NOMO-1 (cell line): Measurements from ENCODE around the gene TYW1.
"Not testable (repeated sequence)": the region's sequence is repeated elsewhere in the genome, so short reads cannot be mapped to it uniquely, and the experiment has no call there.

Experiments used
- DNase-seq, 2 experiments: peaks; one replicate each; lab custom pipeline; 2025; ENCODE audit not compliant: unreplicated experiment in 2 of 2; lab: John Stamatoyannopoulos, UW

TYW1 gene, protein sequence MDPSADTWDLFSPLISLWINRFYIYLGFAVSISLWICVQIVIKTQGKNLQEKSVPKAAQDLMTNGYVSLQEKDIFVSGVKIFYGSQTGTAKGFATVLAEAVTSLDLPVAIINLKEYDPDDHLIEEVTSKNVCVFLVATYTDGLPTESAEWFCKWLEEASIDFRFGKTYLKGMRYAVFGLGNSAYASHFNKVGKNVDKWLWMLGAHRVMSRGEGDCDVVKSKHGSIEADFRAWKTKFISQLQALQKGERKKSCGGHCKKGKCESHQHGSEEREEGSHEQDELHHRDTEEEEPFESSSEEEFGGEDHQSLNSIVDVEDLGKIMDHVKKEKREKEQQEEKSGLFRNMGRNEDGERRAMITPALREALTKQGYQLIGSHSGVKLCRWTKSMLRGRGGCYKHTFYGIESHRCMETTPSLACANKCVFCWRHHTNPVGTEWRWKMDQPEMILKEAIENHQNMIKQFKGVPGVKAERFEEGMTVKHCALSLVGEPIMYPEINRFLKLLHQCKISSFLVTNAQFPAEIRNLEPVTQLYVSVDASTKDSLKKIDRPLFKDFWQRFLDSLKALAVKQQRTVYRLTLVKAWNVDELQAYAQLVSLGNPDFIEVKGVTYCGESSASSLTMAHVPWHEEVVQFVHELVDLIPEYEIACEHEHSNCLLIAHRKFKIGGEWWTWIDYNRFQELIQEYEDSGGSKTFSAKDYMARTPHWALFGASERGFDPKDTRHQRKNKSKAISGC

DNA sequence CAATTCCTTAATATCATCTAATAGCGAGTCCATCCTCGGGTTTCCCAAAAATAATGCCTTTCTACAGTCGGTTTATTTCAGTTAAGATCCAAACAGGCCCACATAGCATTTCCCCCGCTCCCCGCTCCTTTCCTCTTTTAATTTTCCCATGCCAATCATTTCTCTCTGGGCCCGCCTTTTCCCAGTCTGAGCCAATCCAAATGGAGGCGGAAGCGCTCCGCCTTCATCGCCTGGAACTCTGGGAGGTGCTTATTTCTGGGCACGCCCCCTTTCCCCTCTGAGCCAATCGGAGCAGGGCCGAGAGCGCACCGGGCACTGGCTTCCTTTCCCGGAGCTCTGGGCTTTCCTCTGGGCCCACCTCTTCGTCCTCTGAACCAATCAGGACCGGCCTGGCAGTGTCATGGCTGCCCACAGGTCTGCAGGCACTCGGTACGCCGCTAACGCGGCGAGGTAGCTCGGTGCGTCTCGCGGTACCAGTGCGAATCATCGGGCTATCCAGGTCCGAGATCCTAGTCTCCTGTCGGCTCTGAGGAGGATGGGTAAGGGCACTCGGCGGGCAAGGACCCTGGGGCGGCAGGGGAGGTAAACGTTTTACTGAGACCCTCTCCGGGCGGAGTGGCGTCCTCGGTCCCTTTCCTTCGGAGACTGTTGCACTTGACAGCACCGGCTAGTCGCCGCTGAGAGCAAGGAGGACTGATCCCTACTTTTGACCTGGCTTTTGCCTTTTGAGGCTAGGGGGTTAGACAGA, at the start of gene TYW1:
TYW1 (plus strand) TSS at position 390 of the 748 bp plus-strand sequence; CDS start at position 536, 146 bp downstream.
- peak; percentile 95 to 97 for DNase-seq

DNA sequence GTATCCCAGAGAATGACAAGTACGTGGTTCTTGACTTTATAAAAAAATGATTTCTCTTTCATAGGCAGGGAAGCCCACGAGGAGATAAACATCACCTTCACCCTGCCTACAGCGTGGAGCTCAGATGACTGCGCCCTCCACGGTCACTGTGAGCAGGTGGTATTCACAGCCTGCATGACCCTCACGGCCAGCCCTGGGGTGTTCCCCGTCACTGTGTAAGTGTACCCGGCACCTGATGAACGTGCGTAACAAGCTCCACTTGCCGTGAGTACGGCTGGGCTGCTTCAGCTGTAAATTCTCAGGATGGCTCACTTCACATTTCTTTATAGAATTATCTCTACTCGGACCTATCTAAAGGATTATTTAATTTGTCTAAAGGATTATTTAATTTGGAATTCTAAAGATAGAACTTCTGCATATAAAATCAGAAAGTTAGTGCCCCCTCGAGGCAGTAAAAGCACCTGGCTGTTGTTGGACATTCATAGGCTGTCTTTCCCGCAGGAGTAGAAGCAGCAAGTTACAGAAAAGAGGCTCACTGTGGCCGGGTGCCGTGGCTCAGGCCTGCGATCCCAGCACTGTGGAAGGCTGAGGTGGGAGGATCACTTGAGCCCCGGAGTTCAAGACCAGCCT, 48.0 kb upstream of the TYW1 start:
- DNase-seq = no peak

DNA sequence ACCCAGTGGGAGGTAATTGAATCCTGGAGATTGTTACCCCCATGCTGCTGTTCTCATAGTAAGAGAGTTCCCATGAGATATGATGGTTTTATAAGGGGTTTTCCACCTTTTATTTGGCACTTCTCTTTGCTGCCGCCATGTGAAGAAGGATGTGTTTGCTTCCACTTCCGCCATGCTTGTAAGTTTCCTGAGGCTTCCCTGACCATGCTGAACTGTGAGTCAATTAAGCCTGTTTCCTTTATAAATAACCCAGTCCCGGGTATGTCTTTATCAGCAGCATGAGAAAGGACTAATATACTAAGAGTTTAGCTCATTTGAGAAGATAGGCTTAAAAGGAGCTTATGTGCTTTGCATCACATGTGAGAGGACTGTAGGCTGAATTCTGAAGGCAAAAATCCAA, 46.3 kb upstream of the TYW1 start:
- DNase-seq = no peak

DNA sequence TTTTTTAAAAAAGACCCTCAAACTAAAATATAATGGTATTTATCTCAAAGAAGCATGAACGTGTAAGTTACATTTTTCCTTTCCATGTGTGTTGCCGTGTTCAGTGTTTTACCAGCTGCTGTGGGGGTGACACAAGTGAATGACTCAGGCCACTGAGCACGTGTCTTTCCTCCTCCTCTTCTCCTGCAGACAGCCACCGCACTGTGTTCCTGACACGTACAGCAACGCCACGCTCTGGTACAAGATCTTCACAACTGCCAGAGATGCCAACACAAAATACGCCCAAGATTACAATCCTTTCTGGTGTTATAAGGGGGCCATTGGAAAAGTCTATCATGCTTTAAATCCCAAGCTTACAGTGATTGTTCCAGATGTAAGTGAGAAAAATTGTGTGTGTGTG, 45.9 kb upstream of the TYW1 start:
- no peak for DNase-seq

DNA sequence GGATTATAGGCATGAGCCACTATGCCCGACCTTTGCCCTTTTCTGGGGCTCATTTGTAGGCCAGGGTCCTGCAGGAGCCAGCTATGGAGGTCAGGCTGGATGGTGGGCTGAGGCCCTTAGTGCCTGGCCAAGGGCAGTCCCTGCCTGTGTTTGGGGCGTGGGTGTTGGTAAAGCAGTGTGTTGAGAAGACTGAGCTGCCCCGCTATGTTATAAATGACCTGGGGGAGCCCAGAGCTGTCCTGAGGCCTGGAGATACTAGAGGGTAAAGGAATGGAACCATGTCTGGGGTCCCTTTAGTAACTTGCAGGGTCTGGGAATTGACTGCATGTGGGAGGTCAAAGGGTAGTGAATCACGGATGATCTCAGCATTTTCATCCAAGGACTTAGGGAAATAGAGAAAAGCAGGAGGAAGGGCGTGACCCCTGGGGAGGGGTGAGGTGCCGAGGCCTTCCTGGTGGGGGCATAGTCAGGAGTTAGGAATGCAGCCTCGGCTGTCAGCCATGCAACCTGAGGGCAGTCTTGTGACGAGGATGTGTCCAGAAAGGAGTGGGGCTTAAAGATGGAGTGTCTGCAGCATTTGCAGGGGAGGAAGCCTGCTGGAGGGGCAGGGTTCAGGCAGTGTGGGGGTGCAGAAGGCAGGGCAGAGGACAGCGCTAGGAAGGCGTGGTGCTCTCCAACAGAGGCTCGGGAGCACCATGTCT, 44.1 kb upstream of the TYW1 start:
- DNase-seq = no peak

DNA sequence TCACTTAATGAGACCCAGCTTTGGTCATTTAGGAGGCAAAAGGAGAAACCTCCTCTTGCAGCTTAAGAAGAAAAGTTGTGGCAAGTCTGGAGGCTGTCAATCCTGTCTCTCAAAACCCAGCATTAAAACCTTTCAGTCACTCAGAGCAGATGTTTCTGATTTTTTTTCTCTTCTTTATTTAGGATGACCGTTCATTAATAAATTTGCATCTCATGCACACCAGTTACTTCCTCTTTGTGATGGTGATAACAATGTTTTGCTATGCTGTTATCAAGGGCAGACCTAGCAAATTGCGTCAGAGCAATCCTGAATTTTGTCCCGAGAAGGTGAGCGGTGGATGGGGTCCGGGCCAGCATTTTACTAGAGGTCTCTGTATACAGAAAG, 43.6 kb upstream of the TYW1 start:
- no peak for DNase-seq

DNA sequence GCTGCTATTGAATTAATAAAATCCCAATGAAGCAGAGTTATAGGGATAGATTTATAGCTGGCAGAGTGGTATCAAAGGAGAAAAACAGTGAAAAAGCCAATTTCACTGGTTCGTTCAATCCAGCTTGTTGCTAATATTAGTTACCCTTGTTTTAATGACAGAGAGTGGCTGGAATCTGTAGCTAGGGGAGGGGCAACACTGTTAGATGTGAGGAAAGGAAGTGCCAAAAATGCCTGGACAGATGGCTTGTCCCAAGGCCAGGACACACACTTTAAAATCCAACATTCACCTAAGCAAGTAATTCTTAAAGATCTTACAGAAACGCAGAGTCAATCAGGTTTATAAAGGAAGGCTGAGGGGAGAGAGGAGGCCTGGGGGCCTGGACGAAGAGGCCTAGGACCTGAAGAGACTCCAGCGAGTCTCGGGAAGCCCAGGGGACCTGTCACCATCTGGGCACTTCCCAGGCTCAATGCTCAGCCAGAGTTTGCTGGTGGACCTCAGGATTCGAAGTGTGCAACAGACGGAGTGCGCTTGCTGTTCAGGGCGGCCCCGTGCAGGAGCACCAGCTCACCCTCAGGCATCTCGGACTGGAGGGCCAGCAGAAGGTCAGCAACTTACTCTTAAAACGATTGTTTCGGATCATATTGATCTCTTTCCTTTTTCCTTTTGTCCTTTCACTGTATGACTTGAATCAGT, 38.9 kb upstream of the TYW1 start:
- no peak for DNase-seq

DNA sequence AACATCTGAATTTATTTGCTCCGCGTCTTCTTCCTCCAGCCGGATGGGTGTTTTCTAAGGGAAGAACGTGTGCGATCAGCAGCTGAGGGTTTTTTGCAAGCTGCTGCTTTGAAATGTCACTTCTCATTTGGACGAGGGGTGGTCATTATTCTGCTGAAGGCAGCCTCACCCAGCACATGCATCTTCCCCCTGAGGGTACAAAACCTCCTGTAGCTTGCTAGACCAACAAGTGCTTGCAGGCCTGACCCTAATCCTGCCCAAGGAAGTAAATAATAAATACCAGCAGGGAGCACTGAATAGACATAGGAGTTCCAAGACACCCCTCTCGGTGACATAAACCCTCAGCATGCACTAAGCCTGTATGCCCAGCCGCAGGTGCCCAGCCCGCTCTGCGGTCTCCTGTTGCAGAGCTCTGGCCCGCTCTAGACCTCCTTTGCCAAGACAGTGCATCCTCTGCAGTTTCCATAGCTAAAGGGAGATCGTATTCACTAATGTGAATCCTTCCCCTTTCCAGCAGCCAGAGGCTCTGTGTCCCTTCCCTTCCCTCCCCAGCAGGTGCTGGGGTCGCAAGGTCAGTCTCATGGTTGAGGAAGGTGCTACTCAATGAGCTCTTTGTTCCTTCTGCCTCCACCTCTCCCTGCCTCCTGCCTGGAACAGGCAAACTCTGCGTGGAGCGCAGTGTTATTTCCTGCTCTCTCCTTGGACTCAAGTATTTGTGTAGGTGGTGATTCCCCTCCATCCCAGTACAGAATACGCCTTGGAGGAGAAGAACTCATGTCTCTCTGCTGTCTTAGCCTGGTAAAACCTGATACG, 37.9 kb upstream of the TYW1 start:
- no peak for DNase-seq

DNA sequence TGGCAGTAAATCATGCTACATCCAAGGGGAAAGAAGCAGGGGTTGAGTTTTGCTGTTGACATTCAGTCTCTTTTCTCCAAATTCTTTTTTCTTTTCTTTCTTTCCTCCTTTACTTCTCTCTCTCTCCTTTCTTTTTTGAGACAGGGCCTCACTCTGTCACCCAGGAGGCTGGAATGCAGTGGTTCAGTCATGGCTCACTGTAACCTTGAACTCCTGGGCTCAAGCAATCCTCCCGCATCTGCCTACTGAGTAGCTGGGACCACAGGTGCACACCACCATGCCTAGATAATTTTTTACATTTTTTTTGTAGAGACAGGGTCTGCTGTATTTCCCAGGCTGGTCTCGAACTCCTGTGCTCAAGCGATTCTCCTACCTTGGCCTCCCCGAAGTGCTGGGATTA, 36.4 kb upstream of the TYW1 start:
- DNase-seq = no peak

DNA sequence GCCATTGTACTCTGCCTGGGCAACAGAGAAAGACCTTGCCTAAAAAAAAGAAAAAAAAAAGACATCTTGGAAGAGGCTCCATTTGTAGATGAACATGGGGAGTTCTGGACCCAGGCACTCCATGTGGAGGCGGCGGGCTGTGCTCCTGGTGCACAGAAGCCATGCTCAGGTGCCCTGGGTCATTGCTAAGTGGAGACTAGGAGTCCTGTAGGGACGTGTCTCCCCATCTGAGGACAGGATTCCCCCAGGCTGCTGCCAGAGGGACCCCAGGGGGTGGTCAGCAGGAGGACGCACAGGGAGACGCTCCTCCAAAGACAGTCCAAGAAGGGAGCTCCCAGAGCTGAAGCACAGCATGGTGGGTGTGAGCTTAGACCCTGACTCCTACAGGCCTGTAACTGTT, 35.5 kb upstream of the TYW1 start:
- no peak for DNase-seq

DNA sequence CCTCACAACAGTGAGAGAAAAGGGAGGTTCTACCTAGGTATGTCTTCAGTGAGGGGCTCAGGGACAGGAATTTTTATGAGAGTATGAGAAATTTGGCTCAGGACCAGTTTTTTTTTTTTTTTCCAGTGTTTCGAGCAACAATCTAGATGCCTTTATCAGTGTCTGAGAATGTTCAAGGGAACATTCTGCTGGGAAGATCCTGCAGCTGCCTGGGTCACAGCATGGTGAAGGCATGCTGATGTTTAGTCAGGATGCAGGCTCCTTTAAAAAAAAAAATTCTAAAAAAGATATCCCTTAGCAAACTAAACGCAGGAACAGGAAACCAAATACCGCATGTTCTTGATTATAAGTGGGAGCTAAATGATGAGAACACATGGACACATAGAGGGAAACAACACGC, 32.2 kb upstream of the TYW1 start:
- DNase-seq = no peak

DNA sequence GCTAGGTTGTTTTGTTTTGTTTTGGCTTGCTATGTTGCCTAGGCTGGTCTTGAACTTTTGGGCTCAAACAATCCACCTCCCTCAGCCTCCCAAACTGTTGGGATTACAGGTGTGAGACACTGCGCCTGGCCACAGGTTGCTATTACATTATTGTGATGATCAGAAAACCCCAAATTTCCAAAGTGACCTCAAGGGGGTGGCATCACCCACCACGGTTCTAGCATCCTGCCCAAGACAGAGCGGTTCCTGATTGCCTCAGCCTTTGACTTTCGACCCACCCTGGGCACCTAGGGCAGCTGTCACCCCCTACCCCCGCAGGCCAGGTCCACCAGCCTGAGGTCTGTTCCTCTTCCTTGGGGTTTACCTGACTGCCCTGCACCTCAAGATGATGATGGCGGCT, 29.6 kb upstream of the TYW1 start:
- DNase-seq = no peak

DNA sequence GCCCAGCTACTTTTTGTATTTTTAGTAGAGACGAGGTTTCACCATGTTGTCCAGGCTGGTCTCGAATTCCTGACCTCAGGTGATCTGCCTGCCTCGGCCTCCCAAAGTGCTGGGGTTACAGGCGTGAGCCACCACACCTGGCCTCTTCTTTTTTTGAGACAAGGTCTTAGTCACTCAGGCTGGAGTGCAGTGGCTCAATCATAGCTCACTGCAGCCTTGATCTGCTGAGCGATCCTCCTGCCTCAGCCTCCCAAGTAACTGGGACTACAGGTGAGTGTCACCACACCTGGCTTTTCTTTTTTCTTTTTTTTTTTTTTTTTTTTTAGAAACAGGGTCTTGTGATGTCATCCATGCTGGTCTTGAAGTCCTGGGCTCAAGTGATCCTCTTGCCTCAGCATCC, 27.6 kb upstream of the TYW1 start:
- not testable (repeated sequence) for DNase-seq

DNA sequence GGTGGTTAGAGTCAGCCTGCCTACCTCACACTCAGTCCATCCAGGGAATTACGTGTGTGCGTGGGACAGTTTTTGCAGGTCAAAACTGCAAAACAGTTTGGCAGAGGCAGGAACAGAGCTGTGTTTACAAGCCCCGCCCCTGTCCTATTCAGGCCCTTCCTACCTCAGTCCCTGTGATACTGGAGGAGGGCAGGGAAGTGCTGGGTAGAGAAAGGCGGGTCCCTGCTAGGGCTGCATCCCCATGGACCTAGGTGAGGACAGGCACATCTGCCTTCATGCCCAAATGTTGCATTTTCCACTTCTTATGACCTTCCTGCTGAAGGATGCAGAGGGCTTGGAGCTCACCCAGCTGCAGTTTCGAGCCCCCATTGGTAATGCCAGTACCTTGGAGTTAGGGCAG, 26.3 kb upstream of the TYW1 start:
- DNase-seq = no peak

DNA sequence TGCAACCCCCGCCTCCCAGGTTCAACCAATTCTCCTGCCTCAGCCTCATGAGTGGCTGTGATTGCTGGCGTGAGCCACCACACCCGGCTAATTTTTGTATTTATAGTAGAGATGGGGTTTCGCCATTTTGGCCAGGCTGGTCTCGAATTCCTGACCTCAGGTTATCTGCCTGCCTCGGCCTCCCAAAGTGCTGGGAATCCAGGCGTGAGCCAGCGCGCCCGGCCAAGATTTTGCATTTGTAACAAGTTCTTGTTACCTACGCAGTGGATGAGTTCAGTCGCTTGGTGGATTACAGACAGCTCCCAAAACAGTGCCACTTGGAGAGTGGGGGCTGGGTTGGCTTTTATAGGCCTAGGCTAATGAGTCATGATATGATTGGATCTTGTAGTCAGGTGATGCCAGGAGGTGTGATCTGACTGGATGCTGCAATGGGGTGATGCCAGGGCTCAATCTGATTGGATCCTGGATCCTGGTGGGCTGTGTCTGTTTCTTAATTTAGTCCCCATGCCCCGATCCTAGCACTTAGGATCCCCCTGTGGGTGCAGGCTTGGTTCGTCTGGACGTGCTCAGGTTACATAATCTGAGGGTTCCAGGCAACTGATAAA, 21.5 kb upstream of the TYW1 start:
- DNase-seq = no peak

DNA sequence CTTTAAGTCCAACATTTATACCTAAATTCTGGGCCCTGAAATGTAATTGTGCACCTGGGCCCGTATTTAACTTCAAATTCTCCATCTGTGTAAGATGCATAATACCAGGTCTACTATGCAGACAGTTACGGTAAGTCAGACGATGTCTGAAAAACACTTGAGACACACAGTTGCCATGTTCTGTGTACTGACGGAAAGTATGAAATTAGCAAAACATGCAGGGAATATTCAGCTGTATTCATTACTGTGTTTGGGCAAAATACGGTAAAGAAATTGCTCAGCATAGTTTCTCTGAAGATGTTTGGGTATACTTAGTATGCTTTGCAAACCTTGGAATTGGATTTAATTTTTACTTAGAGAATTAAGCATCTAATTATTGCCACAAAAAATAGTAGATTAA, 18.3 kb upstream of the TYW1 start:
- DNase-seq = not testable (repeated sequence)

DNA sequence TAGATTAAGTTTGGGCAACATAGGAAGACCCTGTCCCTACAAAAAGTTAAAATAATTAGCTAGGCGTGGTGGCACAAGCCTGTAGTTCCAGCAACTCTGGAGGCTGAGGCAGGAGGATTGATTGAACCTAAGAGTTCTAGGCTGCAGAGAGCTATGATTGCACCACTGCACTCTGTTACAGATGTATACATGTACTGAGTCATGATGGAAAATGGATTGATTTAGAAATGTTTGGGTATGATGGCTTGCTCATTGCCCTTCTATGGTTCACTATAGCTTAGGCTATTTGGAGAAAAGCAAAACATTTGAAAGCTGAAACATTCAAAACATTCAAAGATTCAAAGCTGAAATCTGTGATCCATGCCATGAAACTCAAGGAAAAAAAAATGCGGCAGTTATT, 17.6 kb upstream of the TYW1 start:
- not testable (repeated sequence) for DNase-seq

DNA sequence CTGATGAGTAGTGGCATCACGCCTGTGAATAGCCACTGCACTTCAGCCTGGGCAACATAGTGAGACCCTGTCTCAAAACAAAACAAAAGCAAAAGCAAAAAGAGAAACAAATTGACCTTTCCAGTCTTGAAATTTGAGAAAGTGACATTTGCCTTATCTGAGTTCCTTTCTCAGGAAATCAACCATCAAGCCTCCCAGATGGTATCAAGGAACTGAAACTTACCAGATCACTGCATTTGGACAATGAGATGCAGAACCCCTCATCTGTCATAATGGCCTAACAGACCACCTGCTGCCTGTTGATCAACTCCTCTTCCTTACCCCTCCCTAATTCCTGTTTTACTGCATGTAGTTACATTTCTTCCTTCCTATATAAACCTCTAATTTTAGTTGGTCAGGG, 16.3 kb upstream of the TYW1 start:
- not testable (repeated sequence) for DNase-seq

DNA sequence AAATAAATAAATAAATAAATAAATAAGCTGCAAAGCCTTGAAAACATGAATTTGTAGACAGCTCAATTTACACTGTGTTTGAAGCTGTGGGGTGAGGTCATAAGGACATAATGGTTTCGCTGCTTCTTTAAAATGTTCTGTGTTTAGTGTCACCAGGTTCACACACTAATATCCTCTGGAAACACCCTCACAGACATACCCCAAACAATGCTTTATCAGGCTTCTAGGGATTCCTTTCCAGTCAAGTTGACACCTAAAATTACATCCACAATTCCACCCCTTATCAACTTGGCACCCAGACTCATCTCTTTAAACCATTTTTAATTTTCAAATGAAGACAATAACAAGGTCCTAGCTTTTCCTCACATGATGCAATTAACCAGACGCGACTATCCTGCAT, 7.1 kb upstream of the TYW1 start:
- not testable (repeated sequence) for DNase-seq
